ENCODE measurements around the gene B3GNT7.
"Not testable (repeated sequence)": the region's sequence is repeated elsewhere in the genome, so short reads cannot be mapped to it uniquely, and the experiment has no call there.

The B3GNT7 gene

GRCh38 chr2:231386446-231386845 lies 9.1 kb upstream of the B3GNT7 start:
- no peak for DNase-seq

DNA sequence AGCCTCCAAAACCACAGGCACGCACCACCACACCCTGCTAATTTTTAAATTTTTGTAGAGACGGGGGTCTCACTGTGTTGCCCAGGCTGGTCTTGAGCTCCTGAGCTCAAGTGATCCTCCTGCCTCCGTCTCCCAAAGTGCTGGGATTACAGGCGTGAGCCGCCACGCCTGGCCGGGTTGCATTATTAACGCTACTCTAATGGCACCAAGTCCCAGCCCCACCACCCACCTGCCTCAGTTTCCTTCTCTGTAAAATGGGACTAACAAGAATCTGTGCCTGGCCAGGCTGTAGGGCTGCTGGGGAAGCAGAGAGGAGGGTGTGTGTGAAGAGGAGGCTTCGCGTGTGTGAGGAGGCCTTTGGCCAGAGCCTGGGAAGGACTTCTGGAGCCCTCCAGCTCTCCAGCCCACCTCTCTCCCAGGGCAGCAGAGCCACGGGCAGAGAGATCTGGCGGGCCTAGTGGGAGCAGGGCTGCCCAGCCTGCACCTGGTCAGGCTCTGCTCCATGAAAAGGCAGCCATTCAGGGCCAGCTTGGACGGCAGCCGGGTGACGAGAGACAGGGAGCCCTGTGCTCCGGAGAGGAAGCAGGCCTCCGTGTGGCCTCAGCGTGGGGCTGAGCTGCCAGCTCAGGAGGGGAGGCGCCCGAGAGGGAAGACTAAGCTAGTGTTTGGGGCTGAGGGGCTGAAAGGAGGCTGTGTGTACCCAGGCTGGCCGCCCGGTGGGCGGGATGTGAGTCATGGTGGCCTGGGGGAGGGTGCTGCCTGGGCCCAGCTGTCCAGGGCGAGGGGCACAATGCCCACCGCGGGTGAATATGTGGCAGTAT lies 7.4 kb upstream of the B3GNT7 start:
- DNase-seq: no peak

- no peak for DNase-seq
These were observed 6.7 kb upstream of the B3GNT7 start for GRCh38 chr2:231388725-231389346.

- DNase-seq: no peak
These were observed 4.8 kb upstream of the B3GNT7 start for GRCh38 chr2:231390667-231391066.

DNA sequence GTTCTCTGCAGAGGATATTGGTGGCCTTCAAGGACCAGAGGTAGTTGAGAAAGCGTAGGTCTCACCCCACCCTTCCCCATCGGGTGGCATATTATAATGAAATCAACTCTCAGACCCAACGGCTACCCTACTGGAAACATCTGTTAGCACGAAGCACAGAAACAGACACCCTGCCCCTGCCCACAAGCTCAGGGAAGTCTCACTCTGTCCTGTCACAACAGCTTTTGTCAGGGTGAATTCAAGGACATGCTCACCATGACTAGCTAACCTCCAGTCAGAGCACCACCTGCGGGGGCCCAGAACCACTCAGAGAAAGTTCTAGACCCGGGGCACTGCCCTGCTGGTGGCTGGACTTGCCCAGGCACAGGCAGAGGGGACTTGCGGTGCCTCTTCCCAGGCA lies 3.5 kb upstream of the B3GNT7 start:
- no peak for DNase-seq

DNA sequence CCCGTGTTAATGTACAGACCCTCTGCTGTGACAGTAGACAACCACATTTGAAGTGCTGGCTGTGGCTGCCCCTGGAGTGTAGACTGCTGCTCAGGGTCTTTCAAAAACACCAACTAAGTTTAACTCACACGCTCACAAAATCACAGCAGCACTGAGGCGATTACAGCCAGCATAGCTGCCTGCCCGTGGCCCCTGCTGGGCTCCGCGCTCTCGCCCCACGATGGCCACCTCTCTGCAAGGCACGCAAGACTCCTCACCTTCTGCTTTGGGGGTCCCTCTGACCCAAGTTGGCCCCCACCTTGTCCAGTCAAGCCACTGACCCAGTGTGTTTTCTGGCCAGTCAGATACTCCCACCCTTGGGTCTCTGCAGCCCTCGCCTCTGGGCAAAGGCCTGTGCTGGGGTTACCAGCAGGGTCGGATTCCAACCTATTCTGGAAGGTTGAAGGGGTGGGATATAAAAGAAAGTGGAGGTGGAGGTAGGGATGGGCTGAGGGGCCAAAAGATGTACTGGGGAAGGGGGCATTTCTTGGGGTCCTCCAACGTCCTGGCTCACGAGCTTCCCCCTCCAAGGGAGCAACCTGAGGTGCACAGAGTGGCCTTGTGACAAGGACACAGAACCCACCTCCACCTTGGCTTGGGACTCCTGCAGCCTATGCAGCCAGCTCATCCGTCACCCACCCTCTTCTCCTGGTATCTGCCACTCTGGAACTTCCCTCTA lies 2.9 kb upstream of the B3GNT7 start:
- DNase-seq: no peak

GRCh38 chr2:231393149-231394131 lies 2.1 kb upstream of the B3GNT7 start:
- no peak for DNase-seq

GRCh38 chr2:231394211-231395141 lies 1.0 kb upstream of the B3GNT7 start:
- no peak for DNase-seq

GRCh38 chr2:231396058-231396821 lies 730 bp downstream of the B3GNT7 start:
- DNase-seq: no peak

DNA sequence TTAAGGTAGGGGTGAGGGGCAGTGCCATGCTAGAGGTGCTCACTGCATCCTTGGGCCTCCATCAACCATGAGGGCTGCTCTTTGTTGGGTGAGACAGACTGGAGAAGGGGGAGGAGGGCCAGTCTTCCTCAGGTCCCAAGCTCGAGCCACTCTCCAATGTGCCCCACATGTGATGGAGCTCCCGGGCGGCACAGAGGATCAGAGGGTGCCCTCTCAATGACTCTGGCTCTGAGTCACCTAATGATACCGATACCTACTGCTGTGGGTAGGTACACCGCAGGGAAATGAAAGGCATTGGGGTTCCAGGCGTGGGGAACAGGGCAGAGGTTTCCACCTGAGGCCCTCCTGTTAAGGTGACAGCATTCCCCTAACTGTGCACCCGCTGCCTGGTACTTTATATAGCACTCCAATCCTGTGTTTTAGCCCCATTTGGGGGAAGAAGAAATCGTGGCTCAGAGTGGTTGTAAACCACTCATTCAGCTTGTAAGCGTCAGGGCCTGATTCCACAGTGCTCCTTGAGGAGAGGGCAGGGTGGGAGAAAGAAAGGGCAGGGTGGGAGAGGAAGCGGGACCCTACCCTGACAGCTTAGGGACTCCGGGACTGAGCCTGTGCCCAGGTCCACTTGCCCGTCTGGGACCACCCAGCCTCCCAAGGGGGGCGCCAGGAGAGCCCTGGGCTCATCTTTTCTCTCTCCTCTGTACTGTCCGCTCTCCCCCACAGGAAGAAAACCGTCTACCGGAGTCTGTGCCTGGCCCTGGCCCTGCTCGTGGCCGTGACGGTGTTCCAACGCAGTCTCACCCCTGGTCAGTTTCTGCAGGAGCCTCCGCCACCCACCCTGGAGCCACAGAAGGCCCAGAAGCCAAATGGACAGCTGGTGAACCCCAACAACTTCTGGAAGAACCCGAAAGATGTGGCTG lies 1.8 kb downstream of the B3GNT7 start:
- DNase-seq: no peak

DNA sequence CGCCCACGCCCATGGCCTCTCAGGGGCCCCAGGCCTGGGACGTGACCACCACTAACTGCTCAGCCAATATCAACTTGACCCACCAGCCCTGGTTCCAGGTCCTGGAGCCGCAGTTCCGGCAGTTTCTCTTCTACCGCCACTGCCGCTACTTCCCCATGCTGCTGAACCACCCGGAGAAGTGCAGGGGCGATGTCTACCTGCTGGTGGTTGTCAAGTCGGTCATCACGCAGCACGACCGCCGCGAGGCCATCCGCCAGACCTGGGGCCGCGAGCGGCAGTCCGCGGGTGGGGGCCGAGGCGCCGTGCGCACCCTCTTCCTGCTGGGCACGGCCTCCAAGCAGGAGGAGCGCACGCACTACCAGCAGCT lies 2.4 kb downstream of the B3GNT7 start:
- DNase-seq: no peak

- no peak for DNase-seq
These were observed 3.1 kb downstream of the B3GNT7 start for GRCh38 chr2:231398585-231398984.

- DNase-seq: no peak
These were observed 3.7 kb downstream of the B3GNT7 start for GRCh38 chr2:231399046-231399852.

DNA sequence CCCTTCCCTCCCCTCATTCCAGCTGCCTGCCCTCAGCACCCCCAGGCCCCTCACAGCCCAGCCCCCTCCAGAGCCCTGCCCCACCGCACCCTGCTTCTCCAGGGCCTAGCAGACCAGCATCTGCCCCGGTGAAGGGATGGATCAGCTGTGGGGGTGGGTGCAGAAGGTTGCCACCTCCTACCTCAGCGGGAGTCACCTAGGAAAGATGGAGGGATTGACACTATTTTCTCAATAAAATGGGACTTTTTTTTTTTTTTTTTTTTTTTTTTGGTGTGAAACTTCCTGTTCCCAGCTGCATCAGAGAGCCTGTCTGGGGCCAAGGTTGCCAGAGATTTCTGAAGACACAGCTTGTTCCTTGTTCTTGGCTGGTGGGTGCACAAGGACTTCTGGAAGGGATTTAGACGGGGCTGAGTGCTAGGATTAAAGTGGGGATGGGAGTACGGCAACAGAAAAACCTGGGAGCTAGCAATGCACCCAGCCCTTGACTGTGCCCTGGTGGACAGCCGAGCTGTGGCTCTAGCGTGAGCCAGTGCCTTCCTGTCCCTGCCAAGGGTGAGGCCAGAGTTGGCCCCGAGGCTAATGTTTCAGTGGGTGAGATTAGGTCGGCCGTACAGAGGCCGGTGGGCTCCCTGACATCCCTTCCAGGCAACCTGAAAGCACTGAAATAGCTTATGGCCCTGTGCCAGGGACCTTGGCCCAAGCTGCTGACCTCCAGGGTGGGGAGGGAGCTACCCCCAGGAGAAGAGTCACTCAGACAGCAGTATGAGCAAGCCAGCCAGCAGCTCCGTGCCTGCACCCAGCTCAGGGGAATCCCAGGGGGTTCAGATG lies 4.6 kb downstream of the B3GNT7 start:
- no peak for DNase-seq

- not testable (repeated sequence) for DNase-seq
These were observed 5.2 kb downstream of the B3GNT7 start for GRCh38 chr2:231400681-231401080.

DNA sequence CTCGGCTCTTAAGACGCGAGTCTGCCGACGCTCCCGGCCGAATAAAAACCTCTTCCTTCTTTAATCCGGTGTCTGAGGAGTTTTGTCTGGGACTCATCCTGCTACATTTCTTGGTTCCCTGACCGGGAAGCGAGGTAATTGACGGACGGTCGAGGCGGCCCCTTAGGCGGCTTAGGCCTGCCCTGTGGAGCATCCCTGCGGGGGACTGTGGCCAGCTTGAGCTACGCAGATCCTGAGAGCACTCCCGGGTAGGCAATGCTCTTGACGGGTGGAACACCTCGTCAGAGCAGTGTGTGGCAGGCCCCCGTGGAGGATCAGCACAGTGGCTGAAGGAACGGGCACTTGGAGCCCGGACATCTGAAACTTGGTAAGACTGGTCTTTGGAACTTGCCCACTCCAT lies 5.6 kb downstream of the B3GNT7 start:
- not testable (repeated sequence) for DNase-seq

DNA sequence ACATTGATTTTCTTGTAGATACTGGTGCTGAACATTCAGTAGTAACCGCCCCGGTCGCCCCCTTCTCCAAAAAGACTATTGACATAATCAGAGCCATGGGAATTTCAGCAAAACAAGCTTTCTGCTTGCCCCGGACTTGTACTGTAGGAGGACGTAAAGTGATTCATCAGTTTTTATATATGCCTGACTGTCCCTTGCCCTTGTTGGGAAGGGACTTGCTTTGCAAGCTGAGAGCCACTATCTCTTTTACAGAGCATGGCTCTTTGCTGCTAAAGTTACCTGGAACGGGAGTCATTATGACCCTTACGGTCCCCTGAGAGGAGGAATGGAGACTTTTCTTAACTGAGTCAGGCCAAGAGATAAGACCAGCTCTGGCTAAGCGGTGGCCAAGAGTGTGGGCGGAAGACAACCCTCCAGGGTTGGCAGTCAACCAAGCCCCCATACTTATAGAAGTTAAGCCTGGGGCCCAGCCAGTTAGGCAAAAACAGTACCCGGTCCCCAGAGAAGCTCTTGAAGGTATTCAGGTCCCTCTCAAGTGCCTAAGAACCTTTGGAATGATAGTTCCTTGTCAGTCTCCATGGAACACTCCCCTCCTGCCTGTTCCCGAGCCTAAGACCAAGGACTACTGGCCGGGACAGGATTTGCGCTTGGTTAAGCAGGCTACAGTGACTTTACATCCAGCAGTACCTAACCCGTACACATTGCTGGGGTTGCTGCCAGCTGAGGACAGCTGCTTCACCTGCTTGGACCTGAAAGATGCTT lies 8.1 kb downstream of the B3GNT7 start:
- DNase-seq: not testable (repeated sequence)

All from CD4-positive, alpha-beta T cell treated with Interleukin-6 for 4 hours (primary cell).